H1 (cell line): Measurements from ENCODE around the gene RIPOR3. TPM values are rescaled to one million over a fixed set of nuclear protein-coding genes. Genes with fewer than 3 reads are reported as not detected.

ENCODE experiments used
- GTF2F1 ChIP-seq: IDR thresholded peaks from 2 replicates; pipeline ENCODE4 v1.6.1; 2012; ENCODE audit warnings: low read depth, low read length, improper control_type of control experiment, borderline replicate concordance
- NRF1 ChIP-seq: IDR thresholded peaks from 2 replicates; pipeline ENCODE4 v1.6.1; 2011; ENCODE audit warnings: mild to moderate bottlenecking, low read depth, low read length, improper control_type of control experiment
- polyA plus RNA-seq, 7 experiments: library from polyadenylated mRNA; depleted of rRNA in 3 of 7; stranded (reverse) in 5 of 7; unstranded in 2 of 7; fragments of >200 nt in 5 of 7; fragments of 200-250 nt in 2 of 7; gene quantifications; 1 replicate in 5 of 7; 2 replicates in 1 of 7; 4 replicates in 1 of 7; pipeline versions ENCODE4 v1.2.1 to v1.2.3, GENCODE V29; 2011 to 2013; ENCODE audit warnings: missing spikeins in 2 of 7, mixed read lengths in 2 of 7
- total RNA-seq: library from RNA; stranded (reverse); fragmentation: NEBNext Ultra II Directional; extraction: Animal tissue kit (Norgen Biotek cat#: 25700); gene quantifications from 2 replicates; pipeline ENCODE4 v1.2.1, GENCODE V29; 2021

The RIPOR3 gene
- total and polyA plus RNA-seq, 2 of the 8 experiments (the other 6 are each of a cell fraction or from before 2014, with no cell fraction given) = 3.6 to 4.5 TPM

DNA sequence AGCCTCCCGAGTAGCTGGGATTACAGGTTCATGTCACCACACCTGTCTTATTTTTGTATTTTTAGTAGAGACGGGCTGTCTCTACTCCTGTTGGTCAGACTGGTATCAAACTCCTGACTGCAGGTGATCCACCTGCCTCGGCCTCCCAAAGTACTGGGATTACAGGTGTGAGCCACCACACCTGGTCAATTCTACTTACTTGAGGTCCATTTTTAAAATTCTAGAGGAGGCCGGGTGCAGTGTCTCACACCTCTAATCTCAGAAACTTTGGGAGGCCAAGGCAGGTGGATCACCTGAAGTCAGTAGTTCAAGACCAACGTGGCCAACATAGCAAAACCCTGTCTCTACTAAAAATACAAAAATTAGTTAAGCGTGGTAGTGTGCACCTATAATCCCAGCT, 7.8 kb downstream of the RIPOR3 start (continued):
- TF ChIP-seq GTF2F1 = no peak
- TF ChIP-seq NRF1 = no peak
